OCI-LY7 (cell line): ENCODE measurements around the gene HAND1. TPM values are rescaled to one million over a fixed set of nuclear protein-coding genes. Genes with fewer than 3 reads are reported as not detected.

ENCODE experiments used
- BruUV-seq: library from RNA; stranded (reverse); fragments of 400-500 nt; replicated peaks from 2 replicates; lab custom pipeline; 2021; lab: Mats Ljungman, UMichigan
- CTCF ChIA-PET: fragments of 300-600 bp; sonication (Branson Sonifier 250); formaldehyde crosslinking; loops from one replicate; lab custom pipeline; 2022; ENCODE audit warnings: antibody characterized with exemption; ENCODE audit not compliant: unreplicated experiment; lab: Charles Lee
- POLR2A ChIA-PET: fragments of 300-600 bp; sonication (Branson Sonifier 250); formaldehyde crosslinking; loops from one replicate; lab custom pipeline; 2022; ENCODE audit warnings: antibody characterized with exemption; lab: Charles Lee
- DNase-seq: peaks from one replicate; pipeline ENCODE4 v3.0.0-alpha.2; 2015; ENCODE audit warnings: low spot score
- H2AFZ ChIP-seq: fragments of 200-600 bp; sonication (generic), shearing (Covaris generic); 2 replicates; pipeline ENCODE4 v1.6.1; 2014; ENCODE audit warnings: mild to moderate bottlenecking, antibody characterized with exemption, low read length, moderate library complexity
- H3K27ac ChIP-seq: fragments of 200-600 bp; sonication (generic); 2 replicates; pipeline ENCODE4 v1.5.1; 2014; ENCODE audit warnings: mixed run types, low read depth, mild to moderate bottlenecking, moderate library complexity, low read length, inconsistent platforms; ENCODE audit not compliant: poor library complexity, severe bottlenecking
- H3K36me3 ChIP-seq: fragments of 200-600 bp; sonication (generic); 2 replicates; pipeline ENCODE4 v1.6.1; 2014; ENCODE audit warnings: mild to moderate bottlenecking, antibody characterized with exemption, low read length, moderate library complexity, mixed read lengths; ENCODE audit not compliant: insufficient read depth
- H3K4me1 ChIP-seq: fragments of 200-600 bp; sonication (generic); 2 replicates; pipeline ENCODE4 v1.5.1; 2014; ENCODE audit warnings: mild to moderate bottlenecking, low read length; ENCODE audit not compliant: insufficient read depth, poor library complexity, severe bottlenecking
- H3K4me2 ChIP-seq: fragments of 200-600 bp; sonication (generic); 2 replicates; pipeline ENCODE4 v1.6.1; 2014; ENCODE audit warnings: mild to moderate bottlenecking, low read length
- H3K4me3 ChIP-seq: fragments of 200-600 bp; sonication (generic); 2 replicates; pipeline ENCODE4 v1.5.1; 2014; ENCODE audit warnings: mild to moderate bottlenecking, low read depth, low read length; ENCODE audit not compliant: poor library complexity, severe bottlenecking
- H3K79me2 ChIP-seq: fragments of 200-600 bp; sonication (generic); 2 replicates; pipeline ENCODE4 v1.6.1; 2016; ENCODE audit warnings: low read depth, mild to moderate bottlenecking, low read length, moderate library complexity, mixed read lengths; ENCODE audit not compliant: insufficient read depth
- H3K9me2 ChIP-seq: fragments of 200-600 bp; sonication (generic); 2 replicates; pipeline ENCODE4 v1.6.1; 2016; ENCODE audit warnings: mild to moderate bottlenecking, low read length, mixed read lengths; ENCODE audit not compliant: insufficient read depth
- H3K9me3 ChIP-seq: fragments of 200-600 bp; sonication (generic); 2 replicates; pipeline ENCODE4 v1.6.1; 2014; ENCODE audit warnings: mild to moderate bottlenecking, mixed run types, low read length, mixed read lengths
- H4K20me1 ChIP-seq: fragments of 200-600 bp; sonication (generic); 2 replicates; pipeline ENCODE4 v1.6.1; 2014; ENCODE audit warnings: mild to moderate bottlenecking, antibody characterized with exemption, low read length, moderate library complexity, mixed read lengths; ENCODE audit not compliant: insufficient read depth
- CTCF ChIP-seq: fragments of 200-600 bp; sonication (generic); conservative IDR thresholded peaks from 2 replicates; pipeline ENCODE4 v1.5.1; 2014; ENCODE audit warnings: mild to moderate bottlenecking, antibody characterized with exemption, low read length, moderate library complexity, mixed read lengths
- EZH2phosphoT487 ChIP-seq: fragments of 200-600 bp; sonication (generic); IDR thresholded peaks from 2 replicates; pipeline ENCODE4 v1.6.1; 2018; ENCODE audit warnings: low read depth, borderline replicate concordance, mild to moderate bottlenecking, mixed run types, antibody characterized with exemption, low read length, moderate library complexity, mixed read lengths
- intact Hi-C: fragments of 100-400 bp; cut with micrococcal nuclease; formaldehyde crosslinking; loops from one replicate; pipeline ENCODE4 v1.10.0; 2022; ENCODE audit not compliant: unreplicated experiment
- total RNA-seq, 2 experiments: library from RNA; depleted of rRNA in 1 of 2; stranded (reverse); fragments of >200 nt in 1 of 2; shearing (Covaris generic) in 1 of 2; gene quantifications; 2 replicates each; pipeline ENCODE4 v1.2.3, GENCODE V29; 2014 to 2022

The HAND1 gene
- total RNA-seq, 2 experiments from 2014 or later: not detected

- no TSS peak for BruUV-seq
- H3K27ac ChIP-seq: no peak overlapping the region
- H3K9me3 ChIP-seq: no peaks in the 10 kb centered on the region
- H4K20me1 ChIP-seq: no peaks in the 10 kb centered on the region
- H2AFZ ChIP-seq: no peak overlapping the region
- H3K79me2 ChIP-seq: no peaks in the 10 kb centered on the region
- no peak for TF ChIP-seq CTCF
- TF ChIP-seq EZH2phosphoT487: no peak
- no peak for DNase-seq
- no peaks in the 10 kb centered on the region for H3K4me1 ChIP-seq
- no peaks in the 10 kb centered on the region for H3K36me3 ChIP-seq
- POLR2A ChIA-PET: interaction anchor here (0.6 kb wide), 1 partner anchor 9 kb away, joined by 3 read pairs; no protein-coding TSS in a partner anchor
- H3K9me2 ChIP-seq: no peaks in the 10 kb centered on the region
- CTCF ChIA-PET: no interaction called here
- H3K4me3 ChIP-seq: no peak overlapping the region
- intact Hi-C loops: no loop called here
- H3K4me2 ChIP-seq: no peak overlapping the region
These were observed 729 bp upstream of the HAND1 start for GRCh38 chr5:154478752-154479159.

- Histone ChIP-seq H3K4me3 (no peak overlapping the region), H3K4me1 (no peaks in the 10 kb centered on the region), H3K36me3 (no peaks in the 10 kb centered on the region), H3K4me2 (no peak overlapping the region), H3K9me2 (no peaks in the 10 kb centered on the region), H4K20me1 (no peaks in the 10 kb centered on the region), H3K9me3 (no peaks in the 10 kb centered on the region), H2AFZ (no peak overlapping the region), H3K27ac (no peak overlapping the region), H3K79me2 (no peaks in the 10 kb centered on the region)
- DNase-seq: no peak
- no peak for TF ChIP-seq EZH2phosphoT487
- TF ChIP-seq CTCF: no peak
- POLR2A ChIA-PET: no interaction called here
- intact Hi-C loops: no loop called here
- CTCF ChIA-PET: no interaction called here
- BruUV-seq: no TSS peak
These were observed 424 bp downstream of the HAND1 start for GRCh38 chr5:154477382-154478223.
